Tibial nerve (tissue), 4 donors: ENCODE measurements around the gene ARHGAP26. TPM values are rescaled to one million over a fixed set of nuclear protein-coding genes. Genes with fewer than 3 reads are reported as not detected.

Source experiments
- DNase-seq, 2 donors: peaks; one replicate each; pipeline ENCODE4 v3.0.0-alpha.2; 2019; ENCODE audit warnings: low spot score in 2 of 2
- H3K27ac ChIP-seq, 4 donors: fragments of 200-600 bp; sonication (generic) in 3 of 4; one replicate each; pipeline ENCODE4 v1.5.1; 2017 to 2019; ENCODE audit warnings: mild to moderate bottlenecking in 1 of 4
- H3K27me3 ChIP-seq, 2 donors: fragments of 200-600 bp; sonication (generic) in 1 of 2; one replicate each; pipeline versions ENCODE4 v1.5.1 to v1.6.0; 2017 to 2019
- H3K36me3 ChIP-seq, 3 donors: fragments of 200-600 bp; sonication (generic); one replicate each; pipeline ENCODE4 v1.5.1; 2018 to 2019
- H3K4me1 ChIP-seq, 4 donors: fragments of 200-600 bp; sonication (generic) in 3 of 4; one replicate each; pipeline ENCODE4 v1.5.1; 2017 to 2019
- H3K4me3 ChIP-seq, 4 donors: fragments of 200-600 bp; sonication (generic) in 3 of 4; one replicate each; pipeline ENCODE4 v1.5.1; 2017 to 2019; ENCODE audit warnings: mild to moderate bottlenecking in 1 of 4, moderate library complexity in 1 of 4
- H3K9me3 ChIP-seq, 4 donors: fragments of 200-600 bp; sonication (generic) in 3 of 4; one replicate each; pipeline ENCODE4 v1.5.1; 2017 to 2019
- EP300 ChIP-seq, 2 donors: sonication (generic); formaldehyde crosslinking; IDR thresholded peaks; one replicate each; pipeline ENCODE4 v1.6.1; 2017; ENCODE audit warnings: antibody characterized with exemption in 2 of 2, mild to moderate bottlenecking in 1 of 2
- POLR2A ChIP-seq, 2 donors: fragments of 450-650 bp; IDR thresholded peaks; one replicate each; pipeline ENCODE4 v1.6.1; 2017; ENCODE audit warnings: antibody characterized with exemption in 2 of 2, mild to moderate bottlenecking in 2 of 2, moderate library complexity in 2 of 2
- WGBS, 2 donors: methylation state at CpG; one replicate each; pipeline ENCODE4 v1.1.5; 2018; 5-methylcytosine and 5-hydroxymethylcytosine counted together
- total RNA-seq, 4 donors: library from RNA; depleted of rRNA; stranded (reverse); fragments of >200 nt; gene quantifications; one replicate each; pipeline ENCODE4 v1.1.0, GENCODE V29; 2016
- TF ChIP-seq, protein P1 (sequence below), 5 experiments: fragments of 200-600 bp in 3 of 5; fragments of 450-650 bp in 2 of 5; sonication (generic) in 3 of 5; IDR thresholded peaks; one replicate each; pipeline ENCODE4 v1.5.1; 2016 to 2019; ENCODE audit warnings: antibody characterized with exemption in 5 of 5, mild to moderate bottlenecking in 3 of 5, moderate library complexity in 2 of 5

The ARHGAP26 gene
- total RNA-seq, 4 donors from 2014 or later = 33.7 to 77.8 (median 57.8) TPM

GRCh38 chr5:142783601-142784341, 13.6 kb downstream of the ARHGAP26 start:
- Histone ChIP-seq H3K27me3 (no peaks in the 10 kb centered on the region), H3K27ac (peak overlapping the region; percentile 25 to 87 (median 70)), H3K36me3 (no peaks in the 10 kb centered on the region), H3K4me1 (peaks cover 0 to 56% (median 21%) of the 10 kb centered on the region in 4 donors), H3K9me3 (no peaks in the 10 kb centered on the region), H3K4me3 (peak overlapping the region in 3 of 4 donors; percentile 6 to 27 (median 18))
- DNase-seq = no peak
- TF ChIP-seq EP300 (IDR thresholded peaks at IDR 0.05) (peak in 1 of 2 donors; percentile 32), POLR2A (IDR thresholded peaks at IDR 0.05) (no peak)
- TF ChIP-seq, protein P1, sequence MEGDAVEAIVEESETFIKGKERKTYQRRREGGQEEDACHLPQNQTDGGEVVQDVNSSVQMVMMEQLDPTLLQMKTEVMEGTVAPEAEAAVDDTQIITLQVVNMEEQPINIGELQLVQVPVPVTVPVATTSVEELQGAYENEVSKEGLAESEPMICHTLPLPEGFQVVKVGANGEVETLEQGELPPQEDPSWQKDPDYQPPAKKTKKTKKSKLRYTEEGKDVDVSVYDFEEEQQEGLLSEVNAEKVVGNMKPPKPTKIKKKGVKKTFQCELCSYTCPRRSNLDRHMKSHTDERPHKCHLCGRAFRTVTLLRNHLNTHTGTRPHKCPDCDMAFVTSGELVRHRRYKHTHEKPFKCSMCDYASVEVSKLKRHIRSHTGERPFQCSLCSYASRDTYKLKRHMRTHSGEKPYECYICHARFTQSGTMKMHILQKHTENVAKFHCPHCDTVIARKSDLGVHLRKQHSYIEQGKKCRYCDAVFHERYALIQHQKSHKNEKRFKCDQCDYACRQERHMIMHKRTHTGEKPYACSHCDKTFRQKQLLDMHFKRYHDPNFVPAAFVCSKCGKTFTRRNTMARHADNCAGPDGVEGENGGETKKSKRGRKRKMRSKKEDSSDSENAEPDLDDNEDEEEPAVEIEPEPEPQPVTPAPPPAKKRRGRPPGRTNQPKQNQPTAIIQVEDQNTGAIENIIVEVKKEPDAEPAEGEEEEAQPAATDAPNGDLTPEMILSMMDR (IDR thresholded peaks at IDR 0.05) = peak in 2 of 5 experiments; percentile 21 to 24
- 9 to 25% methylated on average over 9 of the region's 9 CpGs for WGBS, 2 donors

GRCh38 chr5:142784401-142784955, 14.3 kb downstream of the ARHGAP26 start:
- Histone ChIP-seq H3K27me3 (no peaks in the 10 kb centered on the region), H3K4me1 (peaks cover 0 to 54% (median 19%) of the 10 kb centered on the region in 4 donors), H3K36me3 (no peaks in the 10 kb centered on the region), H3K4me3 (peak overlapping the region in 1 of 4 donors; percentile 18), H3K27ac (peak overlapping the region; percentile 25 to 87 (median 70)), H3K9me3 (no peaks in the 10 kb centered on the region)
- TF ChIP-seq, protein P1 (IDR thresholded peaks at IDR 0.05) = no peak
- TF ChIP-seq EP300 (IDR thresholded peaks at IDR 0.05) = no peak
- WGBS, 2 donors = 72 to 76% methylated on average over 7 of the region's 7 CpGs
- no peak for DNase-seq

GRCh38 chr5:142785206-142785605, 15.0 kb downstream of the ARHGAP26 start:
- peak overlapping the region in 1 of 4 donors; percentile 44 for H3K27ac ChIP-seq
- H3K9me3 ChIP-seq = no peaks in the 10 kb centered on the region
- 86 to 90% methylated on average over 5 of the region's 5 CpGs for WGBS, 2 donors
- H3K4me3 ChIP-seq = no peak overlapping the region
- TF ChIP-seq POLR2A (IDR thresholded peaks at IDR 0.05) (no peak), EP300 (IDR thresholded peaks at IDR 0.05) (no peak)
- TF ChIP-seq, protein P1 (IDR thresholded peaks at IDR 0.05) = no peak
- no peaks in the 10 kb centered on the region for H3K36me3 ChIP-seq
- DNase-seq = no peak
- no peaks in the 10 kb centered on the region for H3K27me3 ChIP-seq
- peaks cover 0 to 54% (median 17%) of the 10 kb centered on the region in 4 donors for H3K4me1 ChIP-seq

GRCh38 chr5:142789206-142789605, 19.0 kb downstream of the ARHGAP26 start:
- Histone ChIP-seq H3K4me1 (peaks cover 0 to 35% (median 3%) of the 10 kb centered on the region in 4 donors), H3K27me3 (no peaks in the 10 kb centered on the region), H3K36me3 (no peaks in the 10 kb centered on the region), H3K4me3 (no peak overlapping the region), H3K27ac (peak overlapping the region in 1 of 4 donors; percentile 1), H3K9me3 (no peaks in the 10 kb centered on the region)
- no peak for DNase-seq
- WGBS, 2 donors = 31 to 49% methylated on average over 1 of the region's 1 CpG
- TF ChIP-seq POLR2A (IDR thresholded peaks at IDR 0.05) (no peak), EP300 (IDR thresholded peaks at IDR 0.05) (no peak)
- TF ChIP-seq, protein P1 (IDR thresholded peaks at IDR 0.05) = no peak
